Measurements from ENCODE around the gene HTT-AS. TPM values are rescaled to one million over a fixed set of nuclear protein-coding genes. Genes with fewer than 3 reads are reported as not detected.

Gene HTT-AS
- total RNA-seq (2014; rRNA removed; shearing (Covaris generic)) = not detected in 2 replicates

- DNase-seq (ENCODE audit: low read depth in 1 of 2, low spot score in 2 of 2) = peak; percentile 92 to 93
- peaks cover 5% of the 10 kb centered on the region; the same call in 1 of the 2 replicates for H3K36me3 ChIP-seq
These were observed at the start of gene HTT-AS, which contains the start of gene HTT for GRCh38 chr4:3074078-3074845. TSS of gene HTT-AS (minus strand) at chr4:3074538. TSS of gene HTT (plus strand) at chr4:3074681. CDS start at chr4:3074826, 145 bp downstream.

GRCh38 chr4:3123181-3123671 lies 48.9 kb upstream of the HTT-AS start:
- H3K36me3 ChIP-seq = peaks cover 5% of the 10 kb centered on the region; the same call in 1 of the 2 replicates
- no peaks in the 10 kb centered on the region for H3K9me3 ChIP-seq (replicated peaks)
- no peak for DNase-seq (ENCODE audit: low read depth in 1 of 2, low spot score in 2 of 2)
- H3K4me1 ChIP-seq (replicated peaks) = no peaks in the 10 kb centered on the region
- no peak overlapping the region for H3K27ac ChIP-seq
- H3K27me3 ChIP-seq (replicated peaks) = no peaks in the 10 kb centered on the region
- H3K4me3 ChIP-seq = no peak overlapping the region

More at GRCh38 chr4:3074078-3074845, at the start of gene HTT-AS, which contains the start of gene HTT:
- Histone ChIP-seq H3K27me3 (replicated peaks) (no peaks in the 10 kb centered on the region), H3K4me1 (replicated peaks) (peaks cover 8% of the 10 kb centered on the region), H3K4me3 (peak within 1 kb of the TSS; percentile 87), H3K9me3 (replicated peaks) (no peaks in the 10 kb centered on the region), H3K27ac (peak within 1 kb of the TSS; percentile 74)

- H3K36me3 ChIP-seq = peaks cover 6% of the 10 kb centered on the region; the same call in 1 of the 2 replicates
- DNase-seq (ENCODE audit: low read depth in 1 of 2, low spot score in 2 of 2) = no peak
- H3K4me3 ChIP-seq = no peak overlapping the region
- H3K9me3 ChIP-seq (replicated peaks) = no peaks in the 10 kb centered on the region
- H3K4me1 ChIP-seq (replicated peaks) = no peaks in the 10 kb centered on the region
- H3K27me3 ChIP-seq (replicated peaks) = no peaks in the 10 kb centered on the region
- H3K27ac ChIP-seq = no peak overlapping the region
These were observed 47.8 kb upstream of the HTT-AS start for GRCh38 chr4:3122081-3122563.

GRCh38 chr4:3121596-3121995 lies 47.3 kb upstream of the HTT-AS start:
- Histone ChIP-seq H3K36me3 (peaks cover 10% of the 10 kb centered on the region), H3K27ac (no peak overlapping the region), H3K4me1 (replicated peaks) (no peaks in the 10 kb centered on the region), H3K4me3 (no peak overlapping the region), H3K27me3 (replicated peaks) (no peaks in the 10 kb centered on the region), H3K9me3 (replicated peaks) (no peaks in the 10 kb centered on the region)
- DNase-seq (ENCODE audit: low read depth in 1 of 2, low spot score in 2 of 2) = no peak

GRCh38 chr4:3121110-3121509 lies 46.8 kb upstream of the HTT-AS start:
- Histone ChIP-seq H3K4me1 (replicated peaks) (no peaks in the 10 kb centered on the region), H3K4me3 (no peak overlapping the region), H3K9me3 (replicated peaks) (no peaks in the 10 kb centered on the region), H3K36me3 (peaks cover 15% of the 10 kb centered on the region), H3K27ac (no peak overlapping the region), H3K27me3 (replicated peaks) (no peaks in the 10 kb centered on the region)
- no peak for DNase-seq (ENCODE audit: low read depth in 1 of 2, low spot score in 2 of 2)

GRCh38 chr4:3119464-3119863 lies 45.1 kb upstream of the HTT-AS start:
- no peaks in the 10 kb centered on the region for H3K27me3 ChIP-seq (replicated peaks)
- peaks cover 6% of the 10 kb centered on the region for H3K4me1 ChIP-seq (replicated peaks)
- H3K9me3 ChIP-seq (replicated peaks) = no peaks in the 10 kb centered on the region
- DNase-seq (ENCODE audit: low read depth in 1 of 2, low spot score in 2 of 2) = no peak
- H3K27ac ChIP-seq = no peak overlapping the region
- H3K36me3 ChIP-seq = peaks cover 27% of the 10 kb centered on the region
- no peak overlapping the region for H3K4me3 ChIP-seq

GRCh38 chr4:3118312-3118711 lies 44.0 kb upstream of the HTT-AS start:
- Histone ChIP-seq H3K27me3 (replicated peaks) (no peaks in the 10 kb centered on the region), H3K4me3 (no peak overlapping the region), H3K27ac (no peak overlapping the region), H3K9me3 (replicated peaks) (no peaks in the 10 kb centered on the region), H3K36me3 (peaks cover 32% of the 10 kb centered on the region), H3K4me1 (replicated peaks) (peaks cover 17% of the 10 kb centered on the region)
- DNase-seq (ENCODE audit: low read depth in 1 of 2, low spot score in 2 of 2) = no peak

GRCh38 chr4:3116955-3117354 lies 42.6 kb upstream of the HTT-AS start:
- Histone ChIP-seq H3K4me3 (no peak overlapping the region), H3K4me1 (replicated peaks) (peaks cover 19% of the 10 kb centered on the region), H3K36me3 (peaks cover 39% of the 10 kb centered on the region), H3K9me3 (replicated peaks) (no peaks in the 10 kb centered on the region), H3K27ac (no peak overlapping the region), H3K27me3 (replicated peaks) (no peaks in the 10 kb centered on the region)
- no peak for DNase-seq (ENCODE audit: low read depth in 1 of 2, low spot score in 2 of 2)

GRCh38 chr4:3115637-3116270 lies 41.4 kb upstream of the HTT-AS start:
- no peaks in the 10 kb centered on the region for H3K27me3 ChIP-seq (replicated peaks)
- DNase-seq (ENCODE audit: low read depth in 1 of 2, low spot score in 2 of 2) = no peak
- H3K9me3 ChIP-seq (replicated peaks) = no peaks in the 10 kb centered on the region
- peaks cover 39% of the 10 kb centered on the region for H3K36me3 ChIP-seq
- no peak overlapping the region for H3K27ac ChIP-seq
- H3K4me3 ChIP-seq = no peak overlapping the region
- H3K4me1 ChIP-seq (replicated peaks) = peaks cover 19% of the 10 kb centered on the region

GRCh38 chr4:3114377-3114776 lies 40.0 kb upstream of the HTT-AS start:
- H3K9me3 ChIP-seq (replicated peaks) = no peaks in the 10 kb centered on the region
- peaks cover 39% of the 10 kb centered on the region for H3K36me3 ChIP-seq
- DNase-seq (ENCODE audit: low read depth in 1 of 2, low spot score in 2 of 2) = peak in 1 of 2 experiments; percentile 37
- H3K4me1 ChIP-seq (replicated peaks) = peaks cover 19% of the 10 kb centered on the region
- peak overlapping the region; percentile 45 for H3K27ac ChIP-seq
- no peaks in the 10 kb centered on the region for H3K27me3 ChIP-seq (replicated peaks)
- H3K4me3 ChIP-seq = no peak overlapping the region

GRCh38 chr4:3112609-3113469 lies 38.5 kb upstream of the HTT-AS start:
- no peak overlapping the region for H3K27ac ChIP-seq
- H3K27me3 ChIP-seq (replicated peaks) = no peaks in the 10 kb centered on the region
- H3K4me1 ChIP-seq (replicated peaks) = peaks cover 19% of the 10 kb centered on the region
- H3K4me3 ChIP-seq = no peak overlapping the region
- no peak for DNase-seq (ENCODE audit: low read depth in 1 of 2, low spot score in 2 of 2)
- peaks cover 39% of the 10 kb centered on the region for H3K36me3 ChIP-seq
- H3K9me3 ChIP-seq (replicated peaks) = no peaks in the 10 kb centered on the region

- H3K4me1 ChIP-seq (replicated peaks) = peaks cover 25% of the 10 kb centered on the region
- H3K9me3 ChIP-seq (replicated peaks) = no peaks in the 10 kb centered on the region
- H3K27ac ChIP-seq = no peak overlapping the region
- no peak for DNase-seq (ENCODE audit: low read depth in 1 of 2, low spot score in 2 of 2)
- H3K4me3 ChIP-seq = no peak overlapping the region
- H3K36me3 ChIP-seq = peaks cover 39% of the 10 kb centered on the region
- no peaks in the 10 kb centered on the region for H3K27me3 ChIP-seq (replicated peaks)
These were observed 37.9 kb upstream of the HTT-AS start for GRCh38 chr4:3112201-3112600.

- Histone ChIP-seq H3K4me1 (replicated peaks) (peaks cover 30% of the 10 kb centered on the region), H3K27me3 (replicated peaks) (no peaks in the 10 kb centered on the region), H3K36me3 (peaks cover 37% of the 10 kb centered on the region), H3K9me3 (replicated peaks) (no peaks in the 10 kb centered on the region), H3K27ac (no peak overlapping the region), H3K4me3 (no peak overlapping the region)
- no peak for DNase-seq (ENCODE audit: low read depth in 1 of 2, low spot score in 2 of 2)
These were observed 37.1 kb upstream of the HTT-AS start for GRCh38 chr4:3111461-3111860.
